Endothelial cell of umbilical vein (primary cell): ENCODE measurements around the gene TRIM58. TPM values are rescaled to one million over a fixed set of nuclear protein-coding genes. Genes with fewer than 3 reads are reported as not detected.

ENCODE experiments used
- BruUV-seq: library from RNA; stranded (reverse); fragments of 400-500 nt; replicated peaks from 2 replicates; lab custom pipeline; 2021; lab: Mats Ljungman, UMichigan
- CTCF ChIA-PET: fragments of 300-600, 350-600 bp; sonication (Branson Sonifier 250); formaldehyde crosslinking; loops from one replicate; lab custom pipeline; 2021; ENCODE audit warnings: antibody characterized with exemption, inconsistent platforms; lab: Charles Lee
- POLR2A ChIA-PET: fragments of 300-600, 350-600 bp; sonication (Branson Sonifier 250); formaldehyde crosslinking; loops from one replicate; lab custom pipeline; 2021; ENCODE audit warnings: antibody characterized with exemption, inconsistent platforms; lab: Charles Lee
- DNase-seq: peaks from one replicate; pipeline ENCODE4 v3.0.0-alpha.2; 2011; ENCODE audit warnings: low read depth, low spot score
- FAIRE-seq: peaks from 2 replicates; lab custom pipeline; 2011; peaks lifted over from hg19 to GRCh38; lab: Jason Lieb, UNC
- H2AFZ ChIP-seq: 2 replicates; pipeline ENCODE4 v1.6.0; 2012; ENCODE audit warnings: low read depth, low read length, control low read depth, inconsistent platforms
- H3K27ac ChIP-seq: 2 replicates; pipeline ENCODE4 v1.5.1; 2011; ENCODE audit warnings: low read depth, mild to moderate bottlenecking, control low read depth, low read length, moderate library complexity; ENCODE audit not compliant: insufficient read depth
- H3K27me3 ChIP-seq, 2 experiments: 2 replicates each; pipeline versions ENCODE4 v1.6.0 to v1.6.1; 2011; ENCODE audit warnings: low read length in 2 of 2, mixed read lengths in 1 of 2; ENCODE audit not compliant: control insufficient read depth in 2 of 2, insufficient read depth in 2 of 2
- H3K36me3 ChIP-seq, 2 experiments: 2 replicates in 1 of 2; 3 replicates in 1 of 2; pipeline ENCODE4 v1.5.1; 2011; ENCODE audit warnings: low read length in 2 of 2, mild to moderate bottlenecking in 1 of 2, moderate library complexity in 1 of 2; ENCODE audit not compliant: control insufficient read depth in 2 of 2, insufficient read depth in 2 of 2; ENCODE audit errors: extremely low read depth in 1 of 2
- H3K4me1 ChIP-seq: 3 replicates; pipeline ENCODE4 v1.5.1; 2011; ENCODE audit warnings: mild to moderate bottlenecking, low read length; ENCODE audit not compliant: control insufficient read depth, insufficient read depth; ENCODE audit errors: extremely low read depth
- H3K4me2 ChIP-seq: 2 replicates; pipeline ENCODE4 v1.6.1; 2011; ENCODE audit warnings: low read length, control low read depth, mixed read lengths; ENCODE audit not compliant: insufficient read depth
- H3K4me3 ChIP-seq, 3 experiments: fragments of 200-600 bp in 1 of 3; sonication (generic), shearing (Covaris generic) in 1 of 3; replicated peaks in 1 of 3; 2 replicates each; pipeline ENCODE4 v1.5.1; 2011 to 2016; ENCODE audit warnings: control low read depth in 3 of 3, low read length in 3 of 3, mild to moderate bottlenecking in 2 of 3, inconsistent platforms in 1 of 3, low read depth in 1 of 3, moderate library complexity in 1 of 3; ENCODE audit not compliant: insufficient read depth in 1 of 3
- H3K79me2 ChIP-seq: 2 replicates; pipeline ENCODE4 v1.6.0; 2012; ENCODE audit warnings: low read length, inconsistent platforms; ENCODE audit not compliant: control insufficient read depth, insufficient read depth
- H3K9ac ChIP-seq: replicated peaks from 2 replicates; pipeline ENCODE3; 2011; ENCODE audit warnings: low read length, control low read depth; ENCODE audit not compliant: insufficient read depth; ENCODE audit errors: extremely low read depth
- H3K9me1 ChIP-seq: replicated peaks from 3 replicates; pipeline ENCODE4 v1.6.0; 2011; ENCODE audit warnings: mild to moderate bottlenecking, low read length; ENCODE audit not compliant: control insufficient read depth, insufficient read depth; ENCODE audit errors: extremely low read depth
- H3K9me3 ChIP-seq: replicated peaks from 2 replicates; pipeline ENCODE4 v1.5.1; 2012; ENCODE audit warnings: low read length, inconsistent platforms; ENCODE audit not compliant: control insufficient read depth, insufficient read depth
- H4K20me1 ChIP-seq: replicated peaks from 2 replicates; pipeline ENCODE3; 2011; ENCODE audit warnings: mild to moderate bottlenecking, low read length; ENCODE audit not compliant: control insufficient read depth, insufficient read depth; ENCODE audit errors: extremely low read depth
- CTCF ChIP-seq, 2 donors: IDR thresholded peaks; 1 replicate in 1 of 2; 2 replicates in 1 of 2; pipeline ENCODE4 v1.5.1; 2011; ENCODE audit warnings: low read length in 2 of 2, mild to moderate bottlenecking in 2 of 2, moderate library complexity in 2 of 2, control low read depth in 1 of 2, inconsistent platforms in 1 of 2, low read depth in 1 of 2; ENCODE audit not compliant: insufficient read depth in 1 of 2; ENCODE audit errors: extremely low read depth in 1 of 2
- EZH2 ChIP-seq: IDR thresholded peaks from 2 replicates; pipeline ENCODE4 v1.6.1; 2012; ENCODE audit warnings: borderline replicate concordance, low read depth, mild to moderate bottlenecking, moderate library complexity, low read length, inconsistent platforms; ENCODE audit not compliant: severe bottlenecking
- FOS ChIP-seq: IDR thresholded peaks from 2 replicates; pipeline ENCODE4 v1.6.1; 2011; ENCODE audit warnings: mild to moderate bottlenecking, low read length, moderate library complexity, borderline replicate concordance; ENCODE audit not compliant: insufficient read depth
- GATA2 ChIP-seq: IDR thresholded peaks from 2 replicates; pipeline ENCODE4 v1.7.0; 2011; ENCODE audit warnings: low read depth, mild to moderate bottlenecking, moderate library complexity, mixed read lengths, low read length; ENCODE audit not compliant: insufficient read length, insufficient read depth
- JUN ChIP-seq: IDR thresholded peaks from 2 replicates; pipeline ENCODE4 v1.6.1; 2011; ENCODE audit warnings: borderline replicate concordance, low read depth; ENCODE audit not compliant: insufficient read length, insufficient read depth
- MAX ChIP-seq: IDR thresholded peaks from 2 replicates; pipeline ENCODE4 v1.6.1; 2011; ENCODE audit not compliant: insufficient read depth, insufficient read length
- MYC ChIP-seq: IDR thresholded peaks from one replicate; pipeline ENCODE4 v1.6.1; 2011; ENCODE audit warnings: mild to moderate bottlenecking, low read depth, low read length
- POLR2A ChIP-seq: IDR thresholded peaks from 2 replicates; pipeline ENCODE4 v1.6.1; 2012; ENCODE audit warnings: low read depth, mild to moderate bottlenecking, control low read depth, low read length
- POLR2AphosphoS5 ChIP-seq: IDR thresholded peaks from 2 replicates; pipeline ENCODE4 v1.6.1; 2012; ENCODE audit warnings: low read depth, mild to moderate bottlenecking, control low read depth, low read length, moderate library complexity; ENCODE audit not compliant: insufficient read depth
- dilution Hi-C: fragments of 300-500 bp; cut with MboI; formaldehyde crosslinking; loops from one replicate; pipeline ENCODE4 v1.15.0; 2019; ENCODE audit warnings: low sequenced_read_pairs; ENCODE audit not compliant: extremely low pct_ligation_motif_present
- intact Hi-C: fragments of 100-400 bp; cut with micrococcal nuclease; formaldehyde crosslinking; loops from one replicate; pipeline ENCODE4 v1.10.0; 2022
- polyA plus RNA-seq, 4 experiments: library from polyadenylated mRNA; depleted of rRNA in 3 of 4; stranded (reverse) in 3 of 4; unstranded in 1 of 4; fragments of >200 nt; gene quantifications; 2 replicates each; pipeline versions ENCODE4 v1.2.1 to v1.2.3, GENCODE V29; 2011 to 2012; ENCODE audit warnings: missing spikeins in 1 of 4
- total RNA-seq: library from RNA; stranded (reverse); gene quantifications from 2 replicates; pipeline ENCODE4 v1.2.3, GENCODE V29; 2021

The TRIM58 gene
- total and polyA plus RNA-seq, 2 donors (not counting 3 experiments of a cell fraction or from before 2014, with no cell fraction given) = not detected

GRCh38 chr1:247825362-247825761 lies 31.6 kb upstream of the TRIM58 start:
- POLR2A ChIA-PET = no interaction called here
- no peak for FAIRE-seq
- TF ChIP-seq POLR2AphosphoS5 (no peak), JUN (no peak), EZH2 (no peak), MYC (no peak), CTCF (IDR thresholded peaks at IDR 0.05; ENCODE audit: extremely low read depth in 1 of 2, insufficient read depth in 1 of 2, low read depth in 1 of 2, low read length in 2 of 2) (no peak), GATA2 (no peak), FOS (no peak), POLR2A (no peak), MAX (no peak)
- Histone ChIP-seq H2AFZ (no peak overlapping the region), H4K20me1 (no peaks in the 10 kb centered on the region), H3K4me1 (no peaks in the 10 kb centered on the region), H3K36me3 (no peaks in the 10 kb centered on the region), H3K4me3 (no peak overlapping the region), H3K9me1 (no peaks in the 10 kb centered on the region), H3K79me2 (no peaks in the 10 kb centered on the region), H3K27me3 (no peaks in the 10 kb centered on the region), H3K4me2 (no peak overlapping the region), H3K9me3 (peaks cover 3% of the 10 kb centered on the region), H3K9ac (no peak overlapping the region), H3K27ac (no peak overlapping the region)
- no TSS peak for BruUV-seq
- CTCF ChIA-PET = no interaction called here
- dilution Hi-C loops = no loop called here
- intact Hi-C loops = no loop called here
- no peak for DNase-seq
